ENCODE results near the gene NSD2. TPM values are rescaled to one million over a fixed set of nuclear protein-coding genes. Genes with fewer than 3 reads are reported as not detected.

The NSD2 gene
- polyA plus RNA-seq, 1 donor (not counting 4 experiments of a cell fraction or from before 2014, with no cell fraction given): 22.6 TPM

GRCh38 chr4:1863297-1864033 is 7.7 kb upstream of the NSD2 start:
- Histone ChIP-seq H3K9ac (ENCODE audit: control insufficient read depth, extremely low read depth, insufficient read depth, low read length) (no peak overlapping the region), H3K4me3 (ENCODE audit: control insufficient read depth in 2 of 3, extremely low read depth in 1 of 3, insufficient read depth in 2 of 3, low read depth in 1 of 3, low read length in 3 of 3) (no peak overlapping the region), H3K9me1 (ENCODE audit: control insufficient read depth, extremely low read depth, insufficient read depth, low read length) (no peaks in the 10 kb centered on the region), H3K4me2 (ENCODE audit: control insufficient read depth, extremely low read depth, insufficient read depth, low read depth, low read length) (no peak overlapping the region), H2AFZ (ENCODE audit: control insufficient read depth, low read length) (no peak overlapping the region), H3K36me3 (ENCODE audit: control insufficient read depth in 2 of 2, extremely low read depth in 1 of 2, insufficient read depth in 2 of 2, low read length in 2 of 2) (no peaks in the 10 kb centered on the region), H4K20me1 (ENCODE audit: control insufficient read depth, extremely low read depth, insufficient read depth, low read length) (no peaks in the 10 kb centered on the region), H3K27ac (ENCODE audit: control insufficient read depth, insufficient read depth, low read length) (no peak overlapping the region), H3K79me2 (ENCODE audit: control insufficient read depth, insufficient read depth, low read length) (no peaks in the 10 kb centered on the region), H3K4me1 (ENCODE audit: control insufficient read depth, extremely low read depth, insufficient read depth, low read length) (no peaks in the 10 kb centered on the region), H3K27me3 (ENCODE audit: control insufficient read depth, extremely low read depth, insufficient read depth, low read length) (peaks cover 14% of the 10 kb centered on the region), H3K9me3 (ENCODE audit: control insufficient read depth, low read depth, low read length) (no peaks in the 10 kb centered on the region)
- no peak for FAIRE-seq
- dilution Hi-C loops (cut with MboI; ENCODE audit: extremely low pct_ligation_motif_present, low sequenced_read_pairs): no loop called here
- TF ChIP-seq EZH2 (IDR thresholded peaks at IDR 0.05; ENCODE audit: low read length) (no peak), CTCF (optimal IDR thresholded peaks at IDR 0.05 in 1 of 3, IDR thresholded peaks at IDR 0.05 in 1 of 3, conservative IDR thresholded peaks at IDR 0.05 in 1 of 3; ENCODE audit: extremely low read depth in 1 of 3, insufficient read depth in 2 of 3, low read length in 3 of 3) (no peak)
- no peak for DNase-seq (ENCODE audit: low read depth, low spot score)

GRCh38 chr4:1864076-1865008 is 6.9 kb upstream of the NSD2 start:
- no peak overlapping the region for H3K9ac ChIP-seq (ENCODE audit: control insufficient read depth, extremely low read depth, insufficient read depth, low read length)
- peaks cover 14% of the 10 kb centered on the region for H3K27me3 ChIP-seq (ENCODE audit: control insufficient read depth, extremely low read depth, insufficient read depth, low read length)

More at GRCh38 chr4:1864076-1865008, 6.9 kb upstream of the NSD2 start:
- Histone ChIP-seq H3K27ac (ENCODE audit: control insufficient read depth, insufficient read depth, low read length) (no peak overlapping the region), H3K4me2 (ENCODE audit: control insufficient read depth, extremely low read depth, insufficient read depth, low read depth, low read length) (no peak overlapping the region), H4K20me1 (ENCODE audit: control insufficient read depth, extremely low read depth, insufficient read depth, low read length) (no peaks in the 10 kb centered on the region), H3K9me3 (ENCODE audit: control insufficient read depth, low read depth, low read length) (no peaks in the 10 kb centered on the region), H2AFZ (ENCODE audit: control insufficient read depth, low read length) (no peak overlapping the region), H3K4me1 (ENCODE audit: control insufficient read depth, extremely low read depth, insufficient read depth, low read length) (no peaks in the 10 kb centered on the region), H3K36me3 (ENCODE audit: control insufficient read depth in 2 of 2, extremely low read depth in 1 of 2, insufficient read depth in 2 of 2, low read length in 2 of 2) (no peaks in the 10 kb centered on the region), H3K4me3 (ENCODE audit: control insufficient read depth in 2 of 3, extremely low read depth in 1 of 3, insufficient read depth in 2 of 3, low read depth in 1 of 3, low read length in 3 of 3) (no peak overlapping the region), H3K79me2 (ENCODE audit: control insufficient read depth, insufficient read depth, low read length) (no peaks in the 10 kb centered on the region), H3K9me1 (ENCODE audit: control insufficient read depth, extremely low read depth, insufficient read depth, low read length) (no peaks in the 10 kb centered on the region)
- DNase-seq (ENCODE audit: low read depth, low spot score) (no peak), FAIRE-seq (no peak)
- TF ChIP-seq CTCF (optimal IDR thresholded peaks at IDR 0.05 in 1 of 3, IDR thresholded peaks at IDR 0.05 in 1 of 3, conservative IDR thresholded peaks at IDR 0.05 in 1 of 3; ENCODE audit: extremely low read depth in 1 of 3, insufficient read depth in 2 of 3, low read length in 3 of 3): no peak
- no peak for TF ChIP-seq EZH2 (IDR thresholded peaks at IDR 0.05; ENCODE audit: low read length)
- dilution Hi-C loops (cut with MboI; ENCODE audit: extremely low pct_ligation_motif_present, low sequenced_read_pairs): no loop called here
